PC-3 (cell line): ENCODE measurements around the gene SPANXA1. TPM values are rescaled to one million over a fixed set of nuclear protein-coding genes. Genes with fewer than 3 reads are reported as not detected.
"Not testable (repeated sequence)": the region's sequence is repeated elsewhere in the genome, so short reads cannot be mapped to it uniquely, and the experiment has no call there.

ENCODE experiments used
- ATAC-seq: fragments of 200-7000 bp; cut with Tn5 transposase; 2 replicates; pipeline ENCODE4 v1.9.1; 2020; ENCODE audit warnings: mild to moderate bottlenecking, moderate library complexity
- Bru-seq: library from RNA; stranded (reverse); fragments of 400-500 nt; gene quantifications from one replicate; lab custom pipeline; 2021; lab: Mats Ljungman, UMichigan
- BruChase-seq, 2 experiments: library from RNA; stranded (reverse); fragments of 400-500 nt; gene quantifications; one replicate each; lab custom pipeline; 2021; lab: Mats Ljungman, UMichigan
- BruUV-seq: library from RNA; stranded (reverse); fragments of 400-500 nt; replicated peaks from 2 replicates; lab custom pipeline; 2021; lab: Mats Ljungman, UMichigan
- CTCF ChIA-PET: fragments of 300-600 bp; sonication (Branson Sonifier 250); formaldehyde crosslinking; loops from one replicate; lab custom pipeline; 2022; ENCODE audit warnings: antibody characterized with exemption; lab: Charles Lee
- POLR2A ChIA-PET: fragments of 300-600 bp; sonication (Branson Sonifier 250); formaldehyde crosslinking; loops from one replicate; lab custom pipeline; 2022; ENCODE audit warnings: antibody characterized with exemption; ENCODE audit not compliant: unreplicated experiment; lab: Charles Lee
- DNase-seq: peaks from one replicate; pipeline ENCODE4 v3.0.0-alpha.2; 2015
- H2AFZ ChIP-seq: fragments of 300-600 bp; sonication (generic); 2 replicates; pipeline ENCODE4 v1.6.0; 2016; ENCODE audit warnings: antibody characterized with exemption, low read length
- H3F3A ChIP-seq: fragments of 300-600 bp; sonication (generic); one replicate; pipeline ENCODE4 v1.6.0; 2017; ENCODE audit warnings: antibody characterized with exemption, low read length, control low read depth, mild to moderate bottlenecking; ENCODE audit not compliant: unreplicated experiment
- H3K27ac ChIP-seq: fragments of 300-600 bp; sonication (generic); 2 replicates; pipeline ENCODE4 v1.5.1; 2016; ENCODE audit warnings: mild to moderate bottlenecking, low read length
- H3K27me3 ChIP-seq: fragments of 300-600 bp; sonication (generic); 2 replicates; pipeline ENCODE4 v1.6.1; 2016; ENCODE audit warnings: low read length, mixed read lengths
- H3K36me3 ChIP-seq: fragments of 300-600 bp; sonication (generic); 2 replicates; pipeline ENCODE4 v1.6.1; 2016; ENCODE audit warnings: low read depth, mixed run types, low read length, mixed read lengths
- H3K4me1 ChIP-seq: fragments of 300-600 bp; sonication (generic); 2 replicates; pipeline ENCODE4 v1.5.1; 2016; ENCODE audit warnings: low read length; ENCODE audit not compliant: insufficient read depth
- H3K4me2 ChIP-seq: fragments of 300-600 bp; sonication (generic); 2 replicates; pipeline ENCODE4 v1.6.0; 2016; ENCODE audit warnings: low read length
- H3K4me3 ChIP-seq: fragments of 300-600 bp; sonication (generic); 2 replicates; pipeline ENCODE4 v1.5.1; 2016; ENCODE audit warnings: mild to moderate bottlenecking, low read length, mixed read lengths
- H3K79me2 ChIP-seq: fragments of 300-600 bp; sonication (generic); 2 replicates; pipeline ENCODE4 v1.6.1; 2017; ENCODE audit warnings: low read length, mixed read lengths
- H3K9ac ChIP-seq: fragments of 300-600 bp; sonication (generic); 2 replicates; pipeline ENCODE4 v1.6.0; 2016; ENCODE audit warnings: mild to moderate bottlenecking, low read length
- H3K9me2 ChIP-seq: fragments of 300-600 bp; sonication (generic); replicated peaks from 2 replicates; pipeline ENCODE4 v1.6.1; 2016; ENCODE audit warnings: mixed run types, low read length, mixed read lengths
- H3K9me3 ChIP-seq: fragments of 300-600 bp; sonication (generic); 2 replicates; pipeline ENCODE4 v1.6.1; 2016; ENCODE audit warnings: low read length, mixed read lengths
- H4K20me1 ChIP-seq: fragments of 300-600 bp; sonication (generic); 2 replicates; pipeline ENCODE4 v1.6.1; 2016; ENCODE audit warnings: low read length, mixed read lengths
- EZH2 ChIP-seq: fragments of 300-600 bp; sonication (generic); IDR thresholded peaks from one replicate; pipeline ENCODE4 v1.6.1; 2017; ENCODE audit warnings: antibody characterized with exemption, mild to moderate bottlenecking, low read length; ENCODE audit not compliant: unreplicated experiment
- EZH2phosphoT487 ChIP-seq: fragments of 300-600 bp; sonication (generic); IDR thresholded peaks from 2 replicates; pipeline ENCODE4 v1.6.1; 2018; ENCODE audit warnings: mild to moderate bottlenecking, antibody characterized with exemption, low read length, borderline replicate concordance
- intact Hi-C: fragments of 100-400 bp; cut with micrococcal nuclease; formaldehyde crosslinking; loops from 2 replicates; pipeline ENCODE4 v1.9.0; 2023
- long read RNA-seq: library from polyadenylated mRNA; unstranded; transcript quantifications from one replicate; pipeline ENCODE4 v2.0.0, GENCODE V29; 2021; ENCODE audit not compliant: unreplicated experiment
- total RNA-seq: library from RNA; depleted of rRNA; stranded (reverse); fragments of >200 nt; gene quantifications from 2 replicates; pipeline ENCODE4 v1.2.3, GENCODE V29; 2014; rRNA removed
- TF ChIP-seq, protein P1 (sequence below): fragments of 300-600 bp; sonication (generic); conservative IDR thresholded peaks from 2 replicates; pipeline ENCODE4 v1.5.1; 2017; ENCODE audit warnings: antibody characterized with exemption, low read depth, mild to moderate bottlenecking, low read length

Gene SPANXA1, protein sequence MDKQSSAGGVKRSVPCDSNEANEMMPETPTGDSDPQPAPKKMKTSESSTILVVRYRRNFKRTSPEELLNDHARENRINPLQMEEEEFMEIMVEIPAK
- total RNA-seq (not detected in 2 replicates), Bru-seq, nascent RNA (not detected), BruChase-seq, experiment 1, labeled RNA remaining after a 6-hour chase (not detected), BruChase-seq, experiment 2, labeled RNA remaining after a 2-hour chase (not detected)
- long read RNA-seq: 0 reads

DNA sequence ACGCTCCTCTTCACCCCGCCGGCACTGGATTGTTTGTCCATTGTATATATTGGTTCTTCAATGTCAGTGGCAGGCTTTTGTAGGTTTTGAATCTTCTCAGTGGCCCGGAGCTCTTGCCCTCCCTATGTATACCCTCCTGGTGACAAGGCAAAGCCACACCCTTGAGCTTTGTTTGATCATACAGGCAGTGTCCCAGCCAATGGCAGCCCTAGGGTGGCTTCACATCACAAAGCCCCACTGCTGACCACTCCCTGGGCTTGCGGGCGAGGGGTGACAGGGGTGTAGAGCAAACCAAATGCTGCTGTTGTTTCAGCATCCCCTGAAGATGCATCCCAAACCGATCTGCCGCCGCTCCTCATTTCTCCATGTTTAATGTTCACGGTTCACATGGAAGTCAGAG, at the start of gene SPANXA1:
Gene SPANXA1 (minus strand): TSS at position 101 of the 400 bp plus-strand sequence. CDS start 60 bp downstream, at position 41.
- POLR2A ChIA-PET, intact Hi-C loops, H3K9me2 ChIP-seq, H3K4me3 ChIP-seq, H3K9me3 ChIP-seq, H3K4me1 ChIP-seq, ATAC-seq, H4K20me1 ChIP-seq, H3K27me3 ChIP-seq, H3K4me2 ChIP-seq, H2AFZ ChIP-seq, H3K36me3 ChIP-seq, H3K27ac ChIP-seq, H3K9ac ChIP-seq, CTCF ChIA-PET, H3F3A ChIP-seq, H3K79me2 ChIP-seq, DNase-seq, BruUV-seq: not testable (repeated sequence)

DNA sequence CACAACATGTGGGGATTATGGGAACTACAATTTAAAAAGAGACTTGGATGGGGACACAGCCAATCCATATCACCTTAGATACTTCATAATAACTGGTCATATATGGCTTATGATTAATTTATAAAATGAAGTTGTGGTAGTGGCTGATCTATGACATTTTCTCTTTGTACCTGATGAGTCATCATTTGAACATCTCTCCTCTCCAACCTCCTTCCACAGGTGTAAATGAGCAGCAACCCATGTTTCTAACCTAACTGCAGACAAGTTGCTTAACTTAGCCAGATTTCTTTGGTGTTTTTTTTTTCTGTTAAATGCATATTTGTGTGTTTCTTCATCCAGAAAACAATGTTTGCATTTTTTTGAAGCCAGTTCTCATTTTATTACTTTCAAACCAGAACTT, 47.6 kb upstream of the SPANXA1 start:
- H3K79me2 ChIP-seq: no peaks in the 10 kb centered on the region
- BruUV-seq: no TSS peak
- H3K4me2 ChIP-seq: no peak overlapping the region
- no peaks in the 10 kb centered on the region for H3K9me2 ChIP-seq
- H3K27ac ChIP-seq: no peak overlapping the region
- no peaks in the 10 kb centered on the region for H3K36me3 ChIP-seq
- no peaks in the 10 kb centered on the region for H3F3A ChIP-seq
- intact Hi-C loops: no loop called here
- no peaks in the 10 kb centered on the region for H4K20me1 ChIP-seq
- ATAC-seq (no peak), DNase-seq (no peak)
- H3K27me3 ChIP-seq: no peaks in the 10 kb centered on the region
- TF ChIP-seq, protein P1, sequence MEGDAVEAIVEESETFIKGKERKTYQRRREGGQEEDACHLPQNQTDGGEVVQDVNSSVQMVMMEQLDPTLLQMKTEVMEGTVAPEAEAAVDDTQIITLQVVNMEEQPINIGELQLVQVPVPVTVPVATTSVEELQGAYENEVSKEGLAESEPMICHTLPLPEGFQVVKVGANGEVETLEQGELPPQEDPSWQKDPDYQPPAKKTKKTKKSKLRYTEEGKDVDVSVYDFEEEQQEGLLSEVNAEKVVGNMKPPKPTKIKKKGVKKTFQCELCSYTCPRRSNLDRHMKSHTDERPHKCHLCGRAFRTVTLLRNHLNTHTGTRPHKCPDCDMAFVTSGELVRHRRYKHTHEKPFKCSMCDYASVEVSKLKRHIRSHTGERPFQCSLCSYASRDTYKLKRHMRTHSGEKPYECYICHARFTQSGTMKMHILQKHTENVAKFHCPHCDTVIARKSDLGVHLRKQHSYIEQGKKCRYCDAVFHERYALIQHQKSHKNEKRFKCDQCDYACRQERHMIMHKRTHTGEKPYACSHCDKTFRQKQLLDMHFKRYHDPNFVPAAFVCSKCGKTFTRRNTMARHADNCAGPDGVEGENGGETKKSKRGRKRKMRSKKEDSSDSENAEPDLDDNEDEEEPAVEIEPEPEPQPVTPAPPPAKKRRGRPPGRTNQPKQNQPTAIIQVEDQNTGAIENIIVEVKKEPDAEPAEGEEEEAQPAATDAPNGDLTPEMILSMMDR: no peak
- no peak for TF ChIP-seq EZH2
- TF ChIP-seq EZH2phosphoT487: no peak
- H3K4me3 ChIP-seq: no peak overlapping the region
- ChIA-PET POLR2A (no interaction called here), CTCF (no interaction called here)
- H3K9ac ChIP-seq: no peak overlapping the region
- H2AFZ ChIP-seq: no peak overlapping the region
- no peaks in the 10 kb centered on the region for H3K4me1 ChIP-seq
- H3K9me3 ChIP-seq: no peaks in the 10 kb centered on the region

DNA sequence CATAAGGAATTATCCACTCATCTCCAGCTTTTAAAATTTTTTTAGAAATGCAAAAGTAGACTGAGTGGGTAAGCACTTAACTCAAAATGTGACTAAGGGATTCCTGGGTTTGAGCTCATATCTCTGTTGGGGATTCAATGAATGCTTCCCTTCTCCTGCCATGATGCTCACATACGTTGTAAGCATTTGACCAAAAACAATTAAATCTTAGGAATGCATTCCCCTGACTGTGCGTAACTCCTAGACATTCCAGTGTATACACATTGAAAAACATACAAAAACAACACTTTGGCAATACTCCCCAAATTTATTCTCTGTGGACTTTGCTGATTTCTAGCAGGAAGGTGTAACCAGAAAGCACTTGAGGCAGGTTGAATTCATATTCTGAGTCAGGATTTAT, 34.8 kb upstream of the SPANXA1 start:
- POLR2A ChIA-PET: no interaction called here
- no TSS peak for BruUV-seq
- intact Hi-C loops: no loop called here

More for the DNA sequence above, 34.8 kb upstream of the SPANXA1 start:
- no peak for TF ChIP-seq EZH2
- no peak for TF ChIP-seq EZH2phosphoT487
- TF ChIP-seq, protein P1: no peak
- DNase-seq (no peak), ATAC-seq (no peak)
- no peak overlapping the region for H2AFZ ChIP-seq
- no peak overlapping the region for H3K27ac ChIP-seq
- no peaks in the 10 kb centered on the region for H3K9me2 ChIP-seq
- CTCF ChIA-PET: no interaction called here
- no peaks in the 10 kb centered on the region for H3K9me3 ChIP-seq
- H3K27me3 ChIP-seq: no peaks in the 10 kb centered on the region
- H3F3A ChIP-seq: no peaks in the 10 kb centered on the region
- H3K4me3 ChIP-seq: no peak overlapping the region
- H3K79me2 ChIP-seq: no peaks in the 10 kb centered on the region
- no peak overlapping the region for H3K4me2 ChIP-seq
- no peaks in the 10 kb centered on the region for H3K36me3 ChIP-seq
- H3K9ac ChIP-seq: no peak overlapping the region
- H3K4me1 ChIP-seq: no peaks in the 10 kb centered on the region
- H4K20me1 ChIP-seq: no peaks in the 10 kb centered on the region
